Prostate gland (tissue), 2 donors: ENCODE results near the gene PSMG4. TPM values are rescaled to one million over a fixed set of nuclear protein-coding genes. Genes with fewer than 3 reads are reported as not detected.

Source experiments
- DNase-seq: peaks from one replicate; pipeline ENCODE4 v3.0.0-alpha.2; 2019; ENCODE audit warnings: low spot score
- H3K27ac ChIP-seq, 2 donors: fragments of 200-600 bp; sonication (generic); 2 replicates each; pipeline ENCODE4 v1.5.1; 2017 to 2019
- H3K27me3 ChIP-seq: fragments of 200-600 bp; sonication (generic); replicated peaks from 2 replicates; pipeline ENCODE4 v1.5.1; 2019; ENCODE audit not compliant: insufficient read depth
- H3K36me3 ChIP-seq, 2 donors: fragments of 200-600 bp; sonication (generic); 1 replicate in 1 of 2; 2 replicates in 1 of 2; pipeline versions ENCODE4 v1.5.1 to v1.8.1; 2017 to 2019
- H3K4me1 ChIP-seq: fragments of 200-600 bp; sonication (generic); replicated peaks from 2 replicates; pipeline ENCODE4 v1.5.1; 2019
- H3K4me3 ChIP-seq, 2 donors: fragments of 200-600 bp; sonication (generic); 2 replicates each; pipeline ENCODE4 v1.5.1; 2017 to 2019
- H3K9me3 ChIP-seq: fragments of 200-600 bp; sonication (generic); 2 replicates; pipeline ENCODE4 v1.5.1; 2017
- CTCF ChIP-seq, 4 experiments: fragments of 200-600 bp in 2 of 4; fragments of 450-650 bp in 2 of 4; sonication (generic) in 2 of 4; IDR thresholded peaks; 1 replicate in 3 of 4; 2 replicates in 1 of 4; pipeline ENCODE4 v1.5.1; 2016 to 2019; ENCODE audit warnings: antibody characterized with exemption in 4 of 4, mild to moderate bottlenecking in 2 of 4, moderate library complexity in 2 of 4
- POLR2A ChIP-seq: fragments of 450-650 bp; IDR thresholded peaks from one replicate; pipeline ENCODE4 v1.6.1; 2016; ENCODE audit warnings: antibody characterized with exemption, mild to moderate bottlenecking
- POLR2AphosphoS5 ChIP-seq: sonication (generic); formaldehyde crosslinking; IDR thresholded peaks from one replicate; pipeline ENCODE4 v1.6.1; 2017; ENCODE audit warnings: antibody characterized with exemption
- WGBS: methylation state at CpG from one replicate; pipeline ENCODE4 v1.1.5; 2018; 5-methylcytosine and 5-hydroxymethylcytosine counted together
- intact Hi-C: fragments of 100-400 bp; cut with DNase I; formaldehyde crosslinking; loops from one replicate; pipeline ENCODE4 v1.14.2; 2022
- total RNA-seq, 2 donors: library from RNA; depleted of rRNA; stranded (reverse); fragments of >200 nt; gene quantifications; one replicate each; pipeline ENCODE4 v1.1.0, GENCODE V29; 2016

The PSMG4 gene
- total RNA-seq, 2 donors from 2014 or later = 20.8 to 30.1 TPM

GRCh38 chr6:3230256-3230882, 28.4 kb upstream of the PSMG4 start:
- TF ChIP-seq CTCF (IDR thresholded peaks at IDR 0.05) (no peak), POLR2A (no peak), POLR2AphosphoS5 (no peak)
- Histone ChIP-seq H3K4me1 (peaks cover 7% of the 10 kb centered on the region), H3K27me3 (peaks cover 32% of the 10 kb centered on the region), H3K4me3 (no peak overlapping the region), H3K9me3 (no peaks in the 10 kb centered on the region), H3K27ac (no peak overlapping the region), H3K36me3 (no peaks in the 10 kb centered on the region)
- intact Hi-C loops = no loop called here
- 39% methylated on average over 11 of the region's 11 CpGs for WGBS
- no peak for DNase-seq

- WGBS = 3% methylated on average over 11 of the region's 11 CpGs
- intact Hi-C loops = no loop called here
- Histone ChIP-seq H3K4me3 (peak overlapping the region; percentile 41), H3K36me3 (no peaks in the 10 kb centered on the region), H3K27ac (peak overlapping the region; percentile 53 to 66), H3K4me1 (peaks cover 7% of the 10 kb centered on the region), H3K27me3 (peaks cover 32% of the 10 kb centered on the region), H3K9me3 (no peaks in the 10 kb centered on the region)
- TF ChIP-seq CTCF (IDR thresholded peaks at IDR 0.05) (no peak), POLR2A (no peak), POLR2AphosphoS5 (no peak)
- DNase-seq = no peak
Observed at GRCh38 chr6:3230900-3231246, 27.9 kb upstream of the PSMG4 start.

- Histone ChIP-seq H3K36me3 (no peaks in the 10 kb centered on the region), H3K27ac (peak overlapping the region; percentile 53 to 66), H3K4me1 (peaks cover 7% of the 10 kb centered on the region), H3K27me3 (peaks cover 32% of the 10 kb centered on the region), H3K4me3 (peak overlapping the region; percentile 41), H3K9me3 (no peaks in the 10 kb centered on the region)
- peak; percentile 73 for DNase-seq
- WGBS = under 1% methylated on average over 47 of the region's 47 CpGs
- intact Hi-C loops = no loop called here
- TF ChIP-seq POLR2AphosphoS5 = peak; percentile 73
- TF ChIP-seq CTCF (IDR thresholded peaks at IDR 0.05) = no peak
Observed at GRCh38 chr6:3231247-3232016, 27.3 kb upstream of the PSMG4 start.

GRCh38 chr6:3232017-3232945, 26.5 kb upstream of the PSMG4 start:
- no peak for DNase-seq
- WGBS = 30% methylated on average over 23 of the region's 23 CpGs
- intact Hi-C loops = no loop called here
- Histone ChIP-seq H3K27ac (peak overlapping the region; percentile 53 to 66), H3K4me1 (no peaks in the 10 kb centered on the region), H3K4me3 (peak overlapping the region; percentile 41), H3K36me3 (no peaks in the 10 kb centered on the region), H3K27me3 (peaks cover 29% of the 10 kb centered on the region), H3K9me3 (no peaks in the 10 kb centered on the region)
- TF ChIP-seq POLR2A = no peak
- no peak for TF ChIP-seq CTCF (IDR thresholded peaks at IDR 0.05)
- no peak for TF ChIP-seq POLR2AphosphoS5
